T-helper 17 cell (primary cell): ENCODE results near the gene FMO2. TPM values are rescaled to one million over a fixed set of nuclear protein-coding genes. Genes with fewer than 3 reads are reported as not detected.

ENCODE experiments used
- ATAC-seq: fragments of 150-1000 bp; cut with Tn5 transposase; 2 replicates; pipeline ENCODE4 v1.10.0; 2021; ENCODE audit warnings: mild to moderate bottlenecking, moderate library complexity
- DNase-seq, 3 donors: peaks; one replicate each; pipeline versions ENCODE4 v3.0.0 to v3.0.0-alpha.2; 2020 to 2021
- H3K9me3 ChIP-seq: one replicate; pipeline ENCODE4 v1.7.0; 2013; ENCODE audit warnings: low read length, mild to moderate bottlenecking; ENCODE audit not compliant: control insufficient read depth, poor library complexity, severe bottlenecking
- H3K27ac Mint-ChIP-seq: one replicate; pipeline ENCODE4 v1.8.0; 2022; ENCODE audit warnings: mild to moderate bottlenecking, moderate library complexity, mixed read lengths
- H3K27me3 Mint-ChIP-seq: one replicate; pipeline ENCODE4 v1.8.0; 2022; ENCODE audit warnings: mixed read lengths
- H3K36me3 Mint-ChIP-seq: one replicate; pipeline ENCODE4 v1.8.0; 2022; ENCODE audit warnings: low read depth, mixed read lengths
- H3K4me1 Mint-ChIP-seq: one replicate; pipeline ENCODE4 v1.8.0; 2022; ENCODE audit warnings: mild to moderate bottlenecking, mixed read lengths
- H3K4me3 Mint-ChIP-seq: one replicate; pipeline ENCODE4 v1.8.0; 2022; ENCODE audit warnings: mild to moderate bottlenecking, moderate library complexity, mixed read lengths
- total RNA-seq, 4 donors: library from RNA in 2 of 4; stranded (reverse) in 2 of 4; gene quantifications; one replicate each; pipeline ENCODE4 v1.2.3 and lab custom pipeline; 2022 to 2026

The FMO2 gene
- total RNA-seq, 2 donors from 2014 or later, result not detected

DNA sequence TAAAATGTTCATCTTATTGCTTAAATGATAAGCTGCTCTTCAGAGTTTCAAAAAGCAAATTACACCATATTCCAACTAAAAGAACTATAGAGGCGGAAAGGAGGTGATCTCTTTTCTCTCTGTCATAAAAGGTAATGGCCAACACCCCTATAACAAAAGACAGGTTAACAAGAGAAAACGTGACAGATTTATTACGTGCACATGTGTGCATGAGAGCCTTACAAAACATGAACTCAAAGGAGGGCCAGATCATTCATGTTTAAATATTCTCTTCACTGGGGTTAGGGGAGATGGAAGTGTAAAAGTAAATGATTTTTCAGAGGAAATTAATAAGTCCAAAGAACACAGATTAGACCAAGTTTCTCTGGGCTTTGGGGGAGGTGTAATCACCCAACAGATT lies 26.5 kb upstream of the FMO2 start:
- no peaks in the 10 kb centered on the region for H3K9me3 ChIP-seq
- Mint-ChIP-seq H3K4me3 (no peak overlapping the region), H3K27ac (no peak overlapping the region), H3K4me1 (no peaks in the 10 kb centered on the region), H3K27me3 (peaks cover 17% of the 10 kb centered on the region), H3K36me3 (no peaks in the 10 kb centered on the region)
- DNase-seq, result no peak
- no peak for ATAC-seq

DNA sequence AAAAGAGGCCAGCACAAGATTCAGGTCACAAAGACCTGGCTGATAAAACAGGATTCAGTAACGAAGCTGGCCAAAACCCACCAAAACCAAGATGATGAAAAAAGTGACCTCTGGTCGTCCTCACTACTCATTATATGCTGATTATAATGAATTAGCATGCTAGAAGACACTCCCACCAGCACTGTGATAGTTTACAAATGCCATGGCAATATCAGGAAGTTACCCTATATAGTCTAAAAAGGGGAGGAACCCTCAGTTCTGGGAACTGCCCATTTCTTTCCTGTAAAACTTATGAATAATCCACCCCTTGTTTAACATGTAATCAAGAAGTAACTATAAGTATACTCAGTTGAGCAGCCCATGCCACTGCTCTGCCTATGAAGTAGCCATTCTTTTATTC lies 26.0 kb upstream of the FMO2 start:
- Mint-ChIP-seq H3K4me1 (no peaks in the 10 kb centered on the region), H3K36me3 (no peaks in the 10 kb centered on the region), H3K27me3 (peaks cover 17% of the 10 kb centered on the region), H3K4me3 (no peak overlapping the region), H3K27ac (no peak overlapping the region)
- no peak for ATAC-seq
- DNase-seq, result no peak
- H3K9me3 ChIP-seq, result no peaks in the 10 kb centered on the region

- H3K4me3 Mint-ChIP-seq, result no peak overlapping the region
- H3K27ac Mint-ChIP-seq, result no peak overlapping the region
- no peak for DNase-seq
- no peak for ATAC-seq
- H3K36me3 Mint-ChIP-seq, result no peaks in the 10 kb centered on the region
- H3K9me3 ChIP-seq, result no peaks in the 10 kb centered on the region
- H3K27me3 Mint-ChIP-seq, result peaks cover 17% of the 10 kb centered on the region
- no peaks in the 10 kb centered on the region for H3K4me1 Mint-ChIP-seq
These were observed 24.9 kb upstream of the FMO2 start for GRCh38 chr1:171160211-171160610.

DNA sequence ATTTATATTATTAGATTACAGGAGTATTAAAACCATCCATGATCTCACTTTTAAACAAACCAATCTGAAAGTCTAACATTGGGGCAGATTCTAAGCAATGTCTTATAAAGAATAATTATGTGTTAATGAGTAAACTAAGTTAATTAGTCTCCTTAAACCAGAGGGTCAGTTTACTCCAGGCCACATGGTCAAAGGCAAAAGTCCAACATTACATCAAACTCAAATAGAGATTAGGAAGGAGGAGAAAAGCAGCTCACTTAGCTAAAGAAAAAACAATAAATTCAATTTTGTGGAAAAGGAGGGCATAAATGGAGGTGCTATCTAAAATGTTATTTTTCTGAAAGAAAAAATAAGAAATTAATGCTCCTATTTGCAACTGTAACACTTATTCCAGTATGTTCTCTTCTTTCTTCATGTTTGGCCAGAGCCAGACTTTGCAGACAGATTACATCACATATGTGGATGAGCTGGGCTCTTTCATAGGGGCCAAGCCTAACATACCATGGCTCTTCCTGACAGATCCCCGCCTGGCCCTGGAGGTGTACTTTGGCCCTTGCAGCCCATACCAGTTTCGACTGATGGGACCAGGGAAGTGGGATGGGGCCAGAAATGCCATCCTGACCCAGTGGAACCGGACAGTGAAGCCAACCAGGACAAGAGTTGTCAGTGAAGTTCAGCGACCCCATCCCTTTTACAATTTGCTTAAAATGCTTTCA lies 24.3 kb upstream of the FMO2 start:
- ATAC-seq (no peak), DNase-seq (no peak)
- Mint-ChIP-seq H3K4me3 (no peak overlapping the region), H3K27me3 (peaks cover 17% of the 10 kb centered on the region), H3K27ac (no peak overlapping the region), H3K4me1 (no peaks in the 10 kb centered on the region), H3K36me3 (no peaks in the 10 kb centered on the region)
- no peaks in the 10 kb centered on the region for H3K9me3 ChIP-seq

DNA sequence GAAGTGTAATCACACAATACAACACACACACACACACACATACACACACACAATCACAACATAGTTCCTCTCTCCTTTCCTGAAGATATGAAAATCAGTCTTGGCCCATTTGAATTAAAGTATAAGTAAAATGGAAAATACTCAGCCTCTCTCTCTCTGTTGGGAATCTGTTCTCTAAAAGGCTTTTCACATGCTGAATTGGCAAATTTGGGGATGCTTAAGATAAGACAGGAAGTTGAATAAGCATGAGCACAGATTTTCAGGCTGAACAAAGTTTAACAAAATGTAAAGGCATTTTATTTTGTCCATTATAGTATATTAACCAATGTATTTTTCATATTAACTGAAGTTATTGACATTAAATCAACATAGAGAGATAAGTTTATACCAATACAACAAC lies 23.7 kb upstream of the FMO2 start:
- no peaks in the 10 kb centered on the region for H3K4me1 Mint-ChIP-seq
- ATAC-seq (no peak), DNase-seq (no peak)
- H3K9me3 ChIP-seq, result no peaks in the 10 kb centered on the region
- H3K4me3 Mint-ChIP-seq, result no peak overlapping the region
- no peaks in the 10 kb centered on the region for H3K36me3 Mint-ChIP-seq
- H3K27me3 Mint-ChIP-seq, result peaks cover 17% of the 10 kb centered on the region
- no peak overlapping the region for H3K27ac Mint-ChIP-seq

DNA sequence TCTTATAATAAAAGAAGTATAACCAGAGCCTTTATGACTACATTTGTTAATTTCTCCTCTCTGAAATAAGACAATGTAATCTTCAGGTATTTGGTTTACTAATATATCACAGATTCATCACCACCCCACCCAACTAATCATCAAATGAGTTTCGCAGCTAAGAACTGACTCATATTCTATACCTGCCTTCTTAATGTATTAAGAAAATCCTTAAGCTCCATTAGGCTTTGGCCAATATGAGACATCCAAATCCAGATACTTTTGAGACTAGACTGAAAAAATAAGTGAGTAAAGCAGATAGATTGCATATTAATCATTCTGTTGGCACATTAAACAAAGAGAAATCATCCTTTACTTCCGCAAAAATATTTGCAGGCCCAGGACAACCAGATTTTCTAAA lies 18.7 kb upstream of the FMO2 start:
- Mint-ChIP-seq H3K4me1 (no peaks in the 10 kb centered on the region), H3K36me3 (no peaks in the 10 kb centered on the region), H3K27me3 (peaks cover 11% of the 10 kb centered on the region), H3K27ac (no peak overlapping the region), H3K4me3 (no peak overlapping the region)
- no peak for DNase-seq
- ATAC-seq, result no peak
- H3K9me3 ChIP-seq, result no peaks in the 10 kb centered on the region

GRCh38 chr1:171167785-171168184 lies 17.3 kb upstream of the FMO2 start:
- peaks cover 9% of the 10 kb centered on the region for H3K27me3 Mint-ChIP-seq
- DNase-seq, result no peak
- no peaks in the 10 kb centered on the region for H3K9me3 ChIP-seq
- no peak overlapping the region for H3K27ac Mint-ChIP-seq
- no peak for ATAC-seq
- no peak overlapping the region for H3K4me3 Mint-ChIP-seq
- H3K36me3 Mint-ChIP-seq, result no peaks in the 10 kb centered on the region
- H3K4me1 Mint-ChIP-seq, result no peaks in the 10 kb centered on the region

DNA sequence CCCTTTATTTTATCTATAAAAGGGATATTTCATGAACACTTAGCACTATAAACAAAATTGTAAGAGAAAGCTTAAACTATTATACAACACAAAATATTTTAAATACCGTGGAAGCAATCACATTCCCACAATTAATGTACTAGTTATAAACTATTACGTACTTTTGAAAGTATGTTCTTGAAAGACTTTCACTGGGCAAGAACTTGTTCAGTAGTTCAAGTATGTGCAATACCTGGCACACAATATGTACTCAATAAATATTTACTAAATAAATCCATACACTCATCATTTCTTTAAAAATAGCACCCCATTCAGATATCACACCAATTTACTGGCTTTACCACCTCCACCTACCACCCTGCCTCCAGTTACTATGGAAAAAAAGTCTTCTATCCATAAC lies 12.6 kb upstream of the FMO2 start:
- H3K36me3 Mint-ChIP-seq, result no peaks in the 10 kb centered on the region
- H3K27me3 Mint-ChIP-seq, result peaks cover 9% of the 10 kb centered on the region
- H3K4me1 Mint-ChIP-seq, result no peaks in the 10 kb centered on the region

DNA sequence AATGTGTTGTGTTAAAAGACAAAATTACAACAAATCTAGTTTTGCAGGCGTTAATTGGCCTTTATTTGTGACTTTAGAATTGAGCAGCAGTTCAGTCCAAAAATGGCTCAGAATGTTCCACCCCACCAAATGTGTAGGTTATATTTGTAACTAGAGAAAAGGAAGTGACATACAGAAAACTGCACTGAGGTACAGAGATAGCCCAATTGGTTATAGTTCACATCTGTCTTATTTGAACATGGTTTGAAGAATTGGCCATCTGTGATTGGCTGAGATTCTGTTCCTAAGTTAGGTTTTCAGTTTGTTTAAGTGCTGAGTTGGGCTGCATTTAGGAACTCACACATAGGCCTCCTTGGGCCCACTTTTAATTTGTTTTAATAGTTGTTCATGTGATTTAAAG lies 12.0 kb upstream of the FMO2 start:
- H3K4me3 Mint-ChIP-seq, result no peak overlapping the region
- H3K27me3 Mint-ChIP-seq, result peaks cover 9% of the 10 kb centered on the region
- DNase-seq (no peak), ATAC-seq (no peak)
- H3K27ac Mint-ChIP-seq, result no peak overlapping the region
- H3K4me1 Mint-ChIP-seq, result no peaks in the 10 kb centered on the region
- H3K36me3 Mint-ChIP-seq, result no peaks in the 10 kb centered on the region
- H3K9me3 ChIP-seq, result no peaks in the 10 kb centered on the region

More for the DNA sequence above, 12.6 kb upstream of the FMO2 start:
- Mint-ChIP-seq H3K4me3 (no peak overlapping the region), H3K27ac (no peak overlapping the region)
- no peaks in the 10 kb centered on the region for H3K9me3 ChIP-seq
- ATAC-seq, result no peak
- no peak for DNase-seq

- no peak for DNase-seq
- Mint-ChIP-seq H3K4me3 (no peak overlapping the region), H3K27ac (no peak overlapping the region), H3K27me3 (peaks cover 9% of the 10 kb centered on the region), H3K4me1 (no peaks in the 10 kb centered on the region), H3K36me3 (no peaks in the 10 kb centered on the region)
- ATAC-seq, result no peak
- H3K9me3 ChIP-seq, result no peaks in the 10 kb centered on the region
These were observed 10.4 kb upstream of the FMO2 start for GRCh38 chr1:171174560-171175294.

- no peak for DNase-seq
- Mint-ChIP-seq H3K4me3 (no peak overlapping the region), H3K36me3 (no peaks in the 10 kb centered on the region), H3K27ac (no peak overlapping the region), H3K4me1 (no peaks in the 10 kb centered on the region), H3K27me3 (no peaks in the 10 kb centered on the region)
- ATAC-seq, result no peak
- H3K9me3 ChIP-seq, result no peaks in the 10 kb centered on the region
These were observed 7.8 kb upstream of the FMO2 start for GRCh38 chr1:171177261-171177660.

- H3K9me3 ChIP-seq, result no peaks in the 10 kb centered on the region
- DNase-seq, result no peak
- no peak for ATAC-seq
- no peaks in the 10 kb centered on the region for H3K27me3 Mint-ChIP-seq
- H3K4me3 Mint-ChIP-seq, result no peak overlapping the region
- no peaks in the 10 kb centered on the region for H3K36me3 Mint-ChIP-seq
- no peaks in the 10 kb centered on the region for H3K4me1 Mint-ChIP-seq
- no peak overlapping the region for H3K27ac Mint-ChIP-seq
These were observed 5.5 kb upstream of the FMO2 start for GRCh38 chr1:171179318-171180227.

GRCh38 chr1:171180670-171181069 lies 4.4 kb upstream of the FMO2 start:
- Mint-ChIP-seq H3K4me3 (no peak overlapping the region), H3K27me3 (peaks cover 8% of the 10 kb centered on the region), H3K36me3 (no peaks in the 10 kb centered on the region), H3K27ac (no peak overlapping the region), H3K4me1 (no peaks in the 10 kb centered on the region)
- ATAC-seq, result no peak
- H3K9me3 ChIP-seq, result no peaks in the 10 kb centered on the region
- DNase-seq, result no peak
